GM12892 (cell line): ENCODE results near the gene UPK3B. TPM values are rescaled to one million over a fixed set of nuclear protein-coding genes. Genes with fewer than 3 reads are reported as not detected.
"Not testable (repeated sequence)": the region's sequence is repeated elsewhere in the genome, so short reads cannot be mapped to it uniquely, and the experiment has no call there.

Experiments used
- DNase-seq: peaks from one replicate; pipeline ENCODE4 v3.0.0; 2011; ENCODE audit not compliant: insufficient read length
- FAIRE-seq: peaks from 2 replicates; lab custom pipeline; 2011; peaks lifted over from hg19 to GRCh38; lab: Jason Lieb, UNC
- POLR2A ChIP-seq: IDR thresholded peaks from 2 replicates; pipeline ENCODE4 v1.6.1; 2011; ENCODE audit warnings: low read depth, low read length, control low read depth
- POLR2AphosphoS5 ChIP-seq: IDR thresholded peaks from 2 replicates; pipeline ENCODE4 v1.6.1; 2011; ENCODE audit warnings: low read depth, low read length, control low read depth
- TAF1 ChIP-seq: IDR thresholded peaks from 2 replicates; pipeline ENCODE4 v1.6.1; 2011; ENCODE audit warnings: low read depth, mild to moderate bottlenecking, control low read depth, low read length, borderline replicate concordance
- polyA plus RNA-seq: library from polyadenylated mRNA; unstranded; fragments of >200 nt; gene quantifications from one replicate; pipeline ENCODE4 v1.2.1, GENCODE V29; 2012; ENCODE audit warnings: missing spikeins, inconsistent platforms; ENCODE audit not compliant: missing spikeins

Gene UPK3B
- polyA plus RNA-seq = not detected

DNA sequence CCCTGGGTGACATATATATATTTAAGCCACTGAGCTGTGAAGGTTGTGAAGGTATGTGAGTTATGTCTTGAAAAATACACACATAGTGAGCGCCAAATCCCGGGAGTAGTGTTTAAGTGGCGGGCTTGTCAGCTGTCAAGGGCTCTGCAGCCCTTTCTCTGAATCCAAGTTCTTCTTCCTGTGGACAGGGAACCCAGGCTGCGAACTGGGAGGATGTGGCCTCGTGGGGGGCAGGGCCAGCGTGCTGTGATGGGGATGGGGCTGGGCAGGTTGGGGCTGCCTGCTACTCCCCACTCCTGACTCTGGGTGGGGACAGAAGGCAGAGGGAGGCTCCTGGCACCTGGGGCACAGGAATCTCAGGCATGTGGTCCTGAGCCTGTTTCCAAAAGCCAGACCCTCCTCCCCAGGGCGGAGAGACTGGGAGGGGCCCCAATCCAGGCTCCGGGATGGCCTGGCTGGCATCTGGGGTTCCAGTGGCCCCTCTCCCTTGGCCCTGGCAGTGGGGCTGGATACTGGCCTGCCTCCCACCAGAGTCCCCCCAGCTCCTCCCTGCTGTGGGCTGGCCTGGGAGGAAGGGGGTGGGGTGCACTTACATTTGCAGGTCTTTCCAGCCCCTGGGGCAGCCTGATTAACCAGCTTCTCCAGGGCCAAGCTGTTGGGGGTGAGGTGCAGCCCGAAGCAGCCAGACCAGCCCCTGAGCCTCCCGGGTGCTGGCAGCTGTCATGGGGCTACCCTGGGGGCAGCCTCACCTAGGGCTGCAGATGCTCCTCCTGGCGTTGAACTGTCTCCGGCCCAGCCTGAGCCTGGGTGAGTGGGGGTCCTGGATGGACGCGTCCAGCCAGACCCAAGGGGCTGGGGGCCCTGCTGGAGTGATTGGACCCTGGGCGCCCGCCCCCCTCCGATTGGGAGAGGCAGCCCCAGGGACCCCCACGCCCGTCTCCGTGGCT lies at the start of gene UPK3B:
UPK3B (plus strand) TSS at position 622 of the 947 bp plus-strand sequence; CDS start at position 723, 101 bp downstream.
- TF ChIP-seq TAF1 (no peak), POLR2A (no peak), POLR2AphosphoS5 (no peak)
- DNase-seq (no peak), FAIRE-seq (no peak)

DNA sequence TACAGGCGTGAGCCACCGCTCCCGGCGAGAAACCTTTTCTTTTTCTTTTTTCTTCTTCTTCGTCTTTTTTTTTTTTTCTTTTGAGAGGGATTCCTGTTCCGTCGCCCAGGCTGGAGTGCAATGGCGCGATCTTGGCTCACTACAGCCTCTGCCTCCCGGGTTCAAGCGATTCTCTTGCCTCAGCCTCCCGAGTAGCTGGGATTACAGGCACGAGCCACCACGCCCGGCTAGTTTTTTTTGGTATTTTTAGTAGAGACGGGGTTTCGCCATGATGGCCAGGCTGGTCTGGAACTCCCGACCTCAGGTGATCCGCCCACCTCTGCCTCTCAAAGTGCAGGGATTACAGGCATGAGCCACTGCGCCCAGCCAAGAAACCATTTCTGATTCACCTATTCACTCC lies 49.6 kb upstream of the UPK3B start:
- DNase-seq, FAIRE-seq: not testable (repeated sequence)

DNA sequence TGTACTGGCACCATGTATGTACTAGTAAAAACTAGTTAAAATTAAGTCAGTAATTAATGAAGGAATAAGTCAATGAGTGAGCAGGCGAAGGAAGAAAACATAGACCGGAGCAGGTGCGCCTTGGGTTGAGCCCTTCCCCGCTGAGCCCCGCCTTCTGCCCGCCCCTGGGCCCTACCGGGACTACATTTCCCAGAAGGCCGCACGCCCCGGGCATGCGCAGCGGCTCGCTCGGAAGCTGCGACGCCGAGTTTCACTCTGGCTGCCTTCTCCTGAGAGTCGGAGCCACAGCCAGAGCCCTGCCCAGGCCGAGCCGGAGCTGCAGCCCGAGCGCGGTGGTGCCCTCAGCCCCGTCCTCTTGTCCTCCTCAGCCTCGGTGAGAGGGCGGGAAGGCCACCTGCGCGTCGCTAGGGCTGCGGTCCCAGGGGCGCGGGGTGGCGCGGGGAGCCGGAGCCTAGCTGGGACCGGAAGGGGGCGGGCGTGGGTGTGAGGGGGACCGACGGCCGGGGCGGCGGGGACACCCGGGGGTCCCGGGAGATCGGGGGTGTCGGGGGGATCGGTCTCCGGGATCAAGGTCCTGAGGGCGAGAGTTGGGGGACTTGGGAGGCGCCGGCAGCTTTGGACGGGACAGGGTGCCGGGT lies 48.8 kb upstream of the UPK3B start, which contains the start of gene DTX2:
DTX2 (plus strand) TSS at position 246 of the 638 bp plus-strand sequence. CDS start 18,801 bp downstream, outside the sequence.
- not testable (repeated sequence) for DNase-seq

DNA sequence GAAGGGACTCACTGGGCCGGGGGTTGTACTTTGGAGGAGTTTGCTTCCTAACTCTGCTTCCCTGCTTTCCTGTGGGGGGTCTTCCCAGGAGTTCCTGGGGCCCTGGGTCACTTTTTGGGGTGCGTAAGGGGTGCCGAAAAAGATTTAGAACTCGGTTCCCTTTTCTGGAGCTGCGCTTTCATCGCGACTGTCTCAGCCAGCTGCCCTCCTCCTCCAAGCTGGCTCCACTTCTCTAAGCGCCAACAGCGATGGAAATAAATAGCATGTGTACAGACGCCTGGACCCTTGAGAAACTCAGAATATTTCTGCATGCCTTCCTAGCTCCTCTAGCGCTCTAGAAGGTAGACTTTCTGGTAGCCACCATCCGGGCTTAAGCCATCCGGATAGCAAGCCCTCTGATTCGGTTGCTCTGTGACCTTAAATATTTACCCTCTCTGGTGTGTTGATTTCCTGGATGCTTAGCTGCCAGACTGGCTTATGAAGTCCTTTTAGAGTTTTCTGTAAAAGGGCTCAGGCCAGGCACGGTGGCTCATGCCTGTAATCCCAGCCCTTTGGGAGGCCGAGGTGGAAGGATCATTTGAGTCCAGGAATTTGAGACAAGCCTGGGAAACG lies 48.0 kb upstream of the UPK3B start:
- peak; percentile 38 for FAIRE-seq
- not testable (repeated sequence) for DNase-seq

More for the DNA sequence above, 48.8 kb upstream of the UPK3B start, which contains the start of gene DTX2:
- peak; percentile 90 for FAIRE-seq

DNA sequence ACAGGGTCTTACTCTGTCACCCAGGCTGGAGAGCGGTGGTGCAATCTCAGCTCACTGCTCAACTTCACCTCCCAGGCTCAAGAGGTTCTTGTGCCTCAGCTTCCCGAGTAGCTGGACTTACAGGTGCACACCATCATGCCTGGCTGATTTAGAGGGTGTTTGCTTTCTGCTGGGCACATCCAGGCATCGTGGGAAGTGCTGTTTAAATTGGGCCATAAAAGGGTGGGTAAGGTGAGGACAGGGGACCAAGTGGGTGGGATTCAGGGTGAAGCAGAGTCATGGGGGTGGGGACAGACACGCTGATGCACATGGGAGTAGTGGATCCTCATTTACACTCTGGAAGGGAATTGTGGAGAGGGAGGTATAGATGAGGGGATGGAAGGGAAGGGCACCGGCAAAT lies 45.4 kb upstream of the UPK3B start:
- DNase-seq, FAIRE-seq: not testable (repeated sequence)

DNA sequence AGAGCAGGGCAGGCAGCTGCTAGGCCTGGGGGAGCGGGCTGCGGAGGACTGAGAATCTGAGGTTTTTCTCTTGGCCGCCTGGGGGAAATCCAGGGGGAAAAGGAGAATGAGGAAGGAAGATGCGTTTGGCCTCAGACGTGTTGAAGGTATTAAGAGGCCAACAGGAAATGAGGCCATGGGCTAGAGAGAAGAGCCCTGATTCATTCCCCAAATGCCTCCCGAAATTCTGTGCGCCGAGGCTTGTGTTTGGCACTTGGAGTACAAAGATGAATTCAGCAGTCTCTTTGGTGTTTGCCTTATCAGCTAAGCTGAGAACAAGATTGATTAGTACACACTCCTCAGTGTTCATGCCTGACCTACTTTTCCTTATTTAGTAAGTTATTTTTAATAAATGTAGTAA lies 44.4 kb upstream of the UPK3B start:
- FAIRE-seq, DNase-seq: not testable (repeated sequence)

- DNase-seq = not testable (repeated sequence)
- peak; percentile 74 for FAIRE-seq
These were observed 42.5 kb upstream of the UPK3B start for GRCh38 chr7:76467743-76468404.

DNA sequence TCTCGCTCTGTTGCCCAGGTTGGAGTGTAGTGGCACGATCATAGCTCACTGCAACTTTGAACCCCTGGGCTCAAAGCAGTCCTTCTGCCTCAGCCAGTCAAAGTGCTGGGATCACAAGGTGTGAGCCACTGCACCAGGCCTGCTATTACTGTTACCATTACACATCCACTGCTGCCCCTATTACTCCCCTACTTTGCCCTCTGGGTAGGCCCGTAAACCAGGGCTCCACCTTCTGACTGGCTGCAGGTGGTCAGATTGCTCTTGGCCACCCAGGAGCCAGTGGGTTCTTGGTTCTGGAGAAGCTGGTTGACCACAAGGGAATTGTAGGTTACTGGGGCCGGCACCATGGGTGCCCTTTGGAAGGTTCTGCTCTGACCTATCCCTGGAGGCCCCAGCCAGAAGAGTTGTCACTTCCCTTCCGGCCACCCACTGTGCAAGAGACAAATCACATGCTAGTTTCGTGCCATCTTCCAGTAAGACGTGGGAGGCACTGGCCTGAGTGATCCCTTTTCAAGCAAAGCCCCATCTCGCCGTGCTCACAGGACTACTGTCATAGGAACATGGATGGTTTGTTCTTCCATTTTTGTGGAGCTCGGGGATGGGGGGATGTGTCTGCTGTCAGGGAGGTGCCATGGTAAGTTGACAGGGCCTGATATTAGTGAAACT lies 38.7 kb upstream of the UPK3B start:
- not testable (repeated sequence) for FAIRE-seq, DNase-seq

GRCh38 chr7:76473097-76473496 lies 37.3 kb upstream of the UPK3B start:
- not testable (repeated sequence) for FAIRE-seq, DNase-seq

DNA sequence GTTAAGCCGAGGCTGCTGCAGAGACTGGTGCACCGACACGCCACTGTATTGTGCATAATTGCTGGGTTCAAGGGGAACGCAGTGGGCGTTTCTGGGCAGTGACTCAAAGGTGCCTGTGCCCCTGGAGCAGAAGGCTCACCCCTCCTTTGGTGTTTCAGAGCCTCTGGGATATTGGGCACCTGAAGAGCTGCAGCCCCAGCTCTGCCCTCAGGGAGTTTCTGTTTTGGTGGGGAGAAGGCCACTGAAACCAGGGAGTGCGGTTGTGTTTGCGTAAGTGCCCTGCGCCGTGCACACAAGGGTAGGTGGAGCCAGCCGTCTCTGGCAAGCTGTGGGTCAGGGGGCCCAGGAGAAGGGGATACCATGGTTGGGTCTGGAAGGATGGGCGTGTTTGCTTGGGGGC lies 34.1 kb upstream of the UPK3B start:
- FAIRE-seq, DNase-seq: not testable (repeated sequence)

- DNase-seq, FAIRE-seq: not testable (repeated sequence)
These were observed 33.4 kb upstream of the UPK3B start for GRCh38 chr7:76476742-76477474.

GRCh38 chr7:76479628-76480027 lies 30.7 kb upstream of the UPK3B start:
- not testable (repeated sequence) for DNase-seq

GRCh38 chr7:76480403-76481253 lies 29.7 kb upstream of the UPK3B start:
- not testable (repeated sequence) for DNase-seq, FAIRE-seq

More at GRCh38 chr7:76479628-76480027, 30.7 kb upstream of the UPK3B start:
- FAIRE-seq = peak; percentile 27

- FAIRE-seq, DNase-seq: not testable (repeated sequence)
These were observed 27.7 kb upstream of the UPK3B start for GRCh38 chr7:76482660-76483059.

- FAIRE-seq, DNase-seq: not testable (repeated sequence)
These were observed 27.3 kb upstream of the UPK3B start for GRCh38 chr7:76483081-76483480.

DNA sequence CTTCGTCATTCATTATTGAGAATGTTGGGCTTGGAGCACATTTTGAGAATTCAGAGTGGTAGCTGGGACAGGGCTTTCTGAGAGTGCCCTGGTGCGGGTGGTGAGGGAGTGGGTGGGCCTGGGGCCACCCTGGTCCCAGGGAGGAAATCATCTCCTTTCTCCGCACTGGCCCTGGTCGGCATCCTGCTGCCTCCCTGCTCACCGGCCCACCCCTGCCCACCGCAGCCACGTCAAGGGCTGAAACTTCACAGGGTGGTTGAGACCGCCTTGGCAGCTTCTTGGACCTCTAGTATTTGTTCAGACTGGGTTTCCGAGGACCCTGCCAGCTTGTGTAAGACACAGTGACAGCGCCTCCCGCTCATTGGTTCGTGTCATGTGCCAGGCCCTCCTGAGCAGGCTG lies 25.9 kb upstream of the UPK3B start:
- DNase-seq, FAIRE-seq: not testable (repeated sequence)
